Subcutaneous adipose tissue (tissue), 4 donors: ENCODE measurements around the gene GABRG3. TPM values are rescaled to one million over a fixed set of nuclear protein-coding genes. Genes with fewer than 3 reads are reported as not detected.

Experiments
- CTCF ChIP-seq: fragments of 450-650 bp; IDR thresholded peaks from one replicate; pipeline ENCODE4 v1.5.1; 2016; ENCODE audit warnings: low read depth, mild to moderate bottlenecking, control low read depth, antibody characterized with exemption, moderate library complexity
- total RNA-seq, 4 donors: library from RNA; depleted of rRNA; stranded (reverse); fragments of >200 nt; gene quantifications; one replicate each; pipeline ENCODE4 v1.1.0, GENCODE V29; 2016

GABRG3 gene
- total RNA-seq, 4 donors from 2014 or later, result not detected

GRCh38 chr15:27482287-27482686 lies 511.3 kb downstream of the GABRG3 start:
- TF ChIP-seq CTCF, result no peak

- no peak for TF ChIP-seq CTCF
These were observed 512.1 kb downstream of the GABRG3 start for GRCh38 chr15:27483124-27483523.

- TF ChIP-seq CTCF, result no peak
These were observed 514.3 kb downstream of the GABRG3 start for GRCh38 chr15:27485265-27485664.

GRCh38 chr15:27486051-27486450 lies 515.1 kb downstream of the GABRG3 start:
- no peak for TF ChIP-seq CTCF

- TF ChIP-seq CTCF, result no peak
These were observed 516.0 kb downstream of the GABRG3 start for GRCh38 chr15:27486683-27487647.

GRCh38 chr15:27487846-27488245 lies 516.9 kb downstream of the GABRG3 start:
- no peak for TF ChIP-seq CTCF

- TF ChIP-seq CTCF, result no peak
These were observed 520.0 kb downstream of the GABRG3 start for GRCh38 chr15:27490867-27491595.
